ENCODE results near the gene NEGR1.

DNA sequence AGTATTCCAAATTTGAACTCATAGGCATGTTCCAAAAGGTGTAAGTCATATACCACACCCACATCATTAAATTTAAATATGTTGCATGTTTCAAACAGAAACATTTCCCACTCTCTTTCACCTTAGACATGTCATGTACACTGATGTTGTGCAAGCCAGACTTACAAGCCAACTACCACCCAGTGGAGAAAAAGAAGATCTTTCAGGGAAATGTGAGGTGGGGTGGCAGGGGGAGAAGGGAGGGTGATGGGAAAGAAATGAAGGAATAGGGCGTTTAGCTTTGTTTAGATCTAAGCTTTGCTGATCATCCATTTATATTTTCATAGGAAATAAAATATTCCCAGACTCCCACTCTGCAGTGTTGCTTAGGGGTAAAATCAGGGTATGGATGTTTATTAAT, 1.6 kb downstream of the NEGR1 start:
- TF ChIP-seq, protein P1, sequence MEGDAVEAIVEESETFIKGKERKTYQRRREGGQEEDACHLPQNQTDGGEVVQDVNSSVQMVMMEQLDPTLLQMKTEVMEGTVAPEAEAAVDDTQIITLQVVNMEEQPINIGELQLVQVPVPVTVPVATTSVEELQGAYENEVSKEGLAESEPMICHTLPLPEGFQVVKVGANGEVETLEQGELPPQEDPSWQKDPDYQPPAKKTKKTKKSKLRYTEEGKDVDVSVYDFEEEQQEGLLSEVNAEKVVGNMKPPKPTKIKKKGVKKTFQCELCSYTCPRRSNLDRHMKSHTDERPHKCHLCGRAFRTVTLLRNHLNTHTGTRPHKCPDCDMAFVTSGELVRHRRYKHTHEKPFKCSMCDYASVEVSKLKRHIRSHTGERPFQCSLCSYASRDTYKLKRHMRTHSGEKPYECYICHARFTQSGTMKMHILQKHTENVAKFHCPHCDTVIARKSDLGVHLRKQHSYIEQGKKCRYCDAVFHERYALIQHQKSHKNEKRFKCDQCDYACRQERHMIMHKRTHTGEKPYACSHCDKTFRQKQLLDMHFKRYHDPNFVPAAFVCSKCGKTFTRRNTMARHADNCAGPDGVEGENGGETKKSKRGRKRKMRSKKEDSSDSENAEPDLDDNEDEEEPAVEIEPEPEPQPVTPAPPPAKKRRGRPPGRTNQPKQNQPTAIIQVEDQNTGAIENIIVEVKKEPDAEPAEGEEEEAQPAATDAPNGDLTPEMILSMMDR (IDR thresholded peaks at IDR 0.05; ENCODE audit: poor library complexity): no peak
- no peak for TF ChIP-seq EZH2phosphoT487 (IDR thresholded peaks at IDR 0.05; ENCODE audit: low read depth, severe bottlenecking, unreplicated experiment)

All from hepatocyte (in vitro differentiated cells).